K562 (cell line): Measurements from ENCODE around the gene BCL2L12. TPM values are rescaled to one million over a fixed set of nuclear protein-coding genes. Genes with fewer than 3 reads are reported as not detected.

Experiments used
- ATF1 ChIP-seq, 2 experiments: fragments of 450-650 bp in 1 of 2; IDR thresholded peaks; 2 replicates each; pipeline ENCODE4 v1.6.1; 2016; ENCODE audit warnings: missing compliant biosample characterization in 1 of 2, missing genetic modification characterization in 1 of 2
- FOXM1 ChIP-seq, 2 experiments: fragments of 450-650 bp in 1 of 2; sonication (generic) in 1 of 2; formaldehyde crosslinking in 1 of 2; IDR thresholded peaks; 2 replicates each; pipeline versions ENCODE4 v1.6.1 to v1.9.0; 2017 to 2022; ENCODE audit warnings: low read depth in 2 of 2, mild to moderate bottlenecking in 2 of 2, missing genetic modification reagents in 1 of 2, moderate library complexity in 1 of 2
- MEIS2 ChIP-seq: fragments of 450-650 bp; IDR thresholded peaks from 2 replicates; pipeline ENCODE4 v1.6.1; 2014; ENCODE audit warnings: mild to moderate bottlenecking; ENCODE audit not compliant: partially characterized antibody
- NEUROD1 ChIP-seq: fragments of 150-350 bp; IDR thresholded peaks from 2 replicates; pipeline ENCODE4 v1.6.1; 2014; ENCODE audit warnings: borderline replicate concordance, low read length, low read depth; ENCODE audit not compliant: partially characterized antibody
- RFX5 ChIP-seq: IDR thresholded peaks from 2 replicates; pipeline ENCODE4 v1.6.1; 2011; ENCODE audit warnings: low read depth, mild to moderate bottlenecking, improper control_type of control experiment, low read length
- SMC3 ChIP-seq: conservative IDR thresholded peaks from 2 replicates; pipeline ENCODE4 v1.6.1; 2011; ENCODE audit warnings: low read depth, low read length, improper control_type of control experiment; ENCODE audit not compliant: insufficient read depth
- SRSF9 ChIP-seq: fragments of 200-400 bp; formaldehyde crosslinking; IDR thresholded peaks from 2 replicates; pipeline ENCODE4 v1.6.1; 2017; ENCODE audit warnings: low read depth, low read length, borderline replicate concordance
- STAT5B ChIP-seq: fragments of 250-450 bp; sonication (Bioruptor Pico); IDR thresholded peaks from 2 replicates; pipeline ENCODE4 v1.8.0; 2021; ENCODE audit warnings: mild to moderate bottlenecking, inconsistent platforms
- XRCC5 ChIP-seq: fragments of 200-400 bp; formaldehyde crosslinking; IDR thresholded peaks from 2 replicates; pipeline ENCODE4 v1.6.1; 2017; ENCODE audit warnings: low read depth, mild to moderate bottlenecking, low read length
- ZFP30 ChIP-seq: fragments of 250-450 bp; sonication (Bioruptor Pico); IDR thresholded peaks from 2 replicates; pipeline ENCODE4 v1.8.0; 2022; ENCODE audit warnings: moderate library complexity, mild to moderate bottlenecking, inconsistent platforms, borderline replicate concordance
- ZNF143 ChIP-seq: sonication (generic); formaldehyde crosslinking; IDR thresholded peaks from 2 replicates; pipeline ENCODE4 v1.9.0; 2022; ENCODE audit warnings: mild to moderate bottlenecking, missing genetic modification reagents
- ZNF583 ChIP-seq: fragments of 250-450 bp; sonication (Bioruptor Pico); IDR thresholded peaks from 2 replicates; pipeline ENCODE4 v1.4.0; 2020
- polyA plus RNA-seq, 8 experiments: library from polyadenylated mRNA; depleted of rRNA in 4 of 8; stranded (reverse) in 5 of 8; unstranded in 3 of 8; fragments of >200 nt; fragmentation: Nextera tagmentation in 2 of 8; fragmentation: Illumina TruSeq in 1 of 8; extraction: Ambion mirVana in 2 of 8; extraction: Trizol in 1 of 8; gene quantifications; 2 replicates each; pipeline versions ENCODE4 v1.2.1 to v1.2.3, GENCODE V29; 2011 to 2014; ENCODE audit warnings: inconsistent platforms in 1 of 8, missing spikeins in 1 of 8
- total RNA-seq, 7 experiments: library from RNA; depleted of rRNA in 6 of 7; stranded (reverse); fragments of >200 nt in 6 of 7; fragmentation: Illumina TruSeq in 2 of 7; extraction: Trizol in 2 of 7; gene quantifications; 2 replicates each; pipeline versions ENCODE4 v1.2.1 to v1.2.3, GENCODE V29; 2011 to 2021; ENCODE audit warnings: low replicate concordance in 1 of 7
- TF ChIP-seq, protein P1 (sequence below), 2 experiments: fragments of 150-350 bp in 1 of 2; IDR thresholded peaks; 2 replicates each; pipeline ENCODE4 v1.6.1; 2012 to 2016; ENCODE audit warnings: low read depth in 2 of 2, low read length in 2 of 2, mild to moderate bottlenecking in 1 of 2, moderate library complexity in 1 of 2
- TF ChIP-seq, protein P2 (sequence below): IDR thresholded peaks from 3 replicates; pipeline ENCODE4 v1.6.1; 2011; ENCODE audit warnings: borderline replicate concordance, mild to moderate bottlenecking; ENCODE audit not compliant: insufficient read length, insufficient read depth
- TF ChIP-seq, protein P3 (sequence below): fragments of 150-350 bp; IDR thresholded peaks from 2 replicates; pipeline ENCODE4 v1.6.1; 2014; ENCODE audit warnings: low read depth, mild to moderate bottlenecking, low read length, borderline replicate concordance

Gene BCL2L12
- total and polyA plus RNA-seq, 9 of the 15 experiments (the other 6 are each of a cell fraction or from before 2014, with no cell fraction given), result 7.4 to 263 (median 81.2) TPM

DNA sequence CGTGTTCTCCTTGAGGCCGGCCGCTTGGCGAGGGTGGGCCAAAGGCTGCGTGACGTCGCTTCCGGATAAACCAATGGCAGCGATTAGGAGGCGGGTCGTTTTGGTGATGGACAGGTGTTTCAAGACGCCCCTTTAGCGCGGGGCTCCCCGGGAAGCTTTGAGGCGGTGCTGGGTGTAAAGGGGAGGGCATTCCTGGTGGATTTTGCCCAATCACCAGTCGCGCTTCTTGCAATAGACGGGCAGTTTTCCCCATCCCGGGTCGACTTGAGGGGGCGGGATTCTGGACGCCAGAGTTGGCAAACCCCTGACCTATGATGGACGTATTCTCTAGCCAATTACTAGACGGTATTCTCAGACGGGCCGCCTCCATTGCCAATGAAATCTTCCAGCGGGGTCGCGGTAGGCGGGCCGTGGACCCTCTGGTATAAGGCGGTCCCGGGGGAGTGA is 11.1 kb downstream of the BCL2L12 start (continued):
- TF ChIP-seq, protein P1, sequence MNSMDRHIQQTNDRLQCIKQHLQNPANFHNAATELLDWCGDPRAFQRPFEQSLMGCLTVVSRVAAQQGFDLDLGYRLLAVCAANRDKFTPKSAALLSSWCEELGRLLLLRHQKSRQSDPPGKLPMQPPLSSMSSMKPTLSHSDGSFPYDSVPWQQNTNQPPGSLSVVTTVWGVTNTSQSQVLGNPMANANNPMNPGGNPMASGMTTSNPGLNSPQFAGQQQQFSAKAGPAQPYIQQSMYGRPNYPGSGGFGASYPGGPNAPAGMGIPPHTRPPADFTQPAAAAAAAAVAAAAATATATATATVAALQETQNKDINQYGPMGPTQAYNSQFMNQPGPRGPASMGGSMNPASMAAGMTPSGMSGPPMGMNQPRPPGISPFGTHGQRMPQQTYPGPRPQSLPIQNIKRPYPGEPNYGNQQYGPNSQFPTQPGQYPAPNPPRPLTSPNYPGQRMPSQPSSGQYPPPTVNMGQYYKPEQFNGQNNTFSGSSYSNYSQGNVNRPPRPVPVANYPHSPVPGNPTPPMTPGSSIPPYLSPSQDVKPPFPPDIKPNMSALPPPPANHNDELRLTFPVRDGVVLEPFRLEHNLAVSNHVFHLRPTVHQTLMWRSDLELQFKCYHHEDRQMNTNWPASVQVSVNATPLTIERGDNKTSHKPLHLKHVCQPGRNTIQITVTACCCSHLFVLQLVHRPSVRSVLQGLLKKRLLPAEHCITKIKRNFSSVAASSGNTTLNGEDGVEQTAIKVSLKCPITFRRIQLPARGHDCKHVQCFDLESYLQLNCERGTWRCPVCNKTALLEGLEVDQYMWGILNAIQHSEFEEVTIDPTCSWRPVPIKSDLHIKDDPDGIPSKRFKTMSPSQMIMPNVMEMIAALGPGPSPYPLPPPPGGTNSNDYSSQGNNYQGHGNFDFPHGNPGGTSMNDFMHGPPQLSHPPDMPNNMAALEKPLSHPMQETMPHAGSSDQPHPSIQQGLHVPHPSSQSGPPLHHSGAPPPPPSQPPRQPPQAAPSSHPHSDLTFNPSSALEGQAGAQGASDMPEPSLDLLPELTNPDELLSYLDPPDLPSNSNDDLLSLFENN (IDR thresholded peaks at IDR 0.05; ENCODE audit: low read depth in 2 of 2, low read length in 2 of 2), result 0 out of 4 replicates have a peak, but pooled peaks of 1 of the 2 experiments have one; percentile 12
- TF ChIP-seq XRCC5 (0 out of 2 replicates have a peak, but pooled peaks have one; percentile 38), FOXM1 (IDR thresholded peaks at IDR 0.05; ENCODE audit: low read depth) (peak; percentile 32; the same call in 1 of the 2 replicates), FOXM1 (CRISPR knock-in tag; IDR thresholded peaks at IDR 0.05; ENCODE audit: low read depth) (no peak), STAT5B (no peak), RFX5 (peak; percentile 36; the same call in 1 of the 2 replicates), ATF1 (CRISPR knock-in tag; IDR thresholded peaks at IDR 0.05) (no peak; the same call in 1 of the 2 replicates), ATF1 (tag; IDR thresholded peaks at IDR 0.05) (peak; percentile 98), SMC3 (no peak), ZNF583 (CRISPR knock-in tag) (no peak), SRSF9 (no peak), ZNF143 (CRISPR knock-in tag) (0 out of 2 replicates have a peak, but pooled peaks have one; percentile 1), ZFP30 (CRISPR knock-in tag) (no peak), MEIS2 (peak; percentile 77), NEUROD1 (peak; percentile 97)
- TF ChIP-seq, protein P2, sequence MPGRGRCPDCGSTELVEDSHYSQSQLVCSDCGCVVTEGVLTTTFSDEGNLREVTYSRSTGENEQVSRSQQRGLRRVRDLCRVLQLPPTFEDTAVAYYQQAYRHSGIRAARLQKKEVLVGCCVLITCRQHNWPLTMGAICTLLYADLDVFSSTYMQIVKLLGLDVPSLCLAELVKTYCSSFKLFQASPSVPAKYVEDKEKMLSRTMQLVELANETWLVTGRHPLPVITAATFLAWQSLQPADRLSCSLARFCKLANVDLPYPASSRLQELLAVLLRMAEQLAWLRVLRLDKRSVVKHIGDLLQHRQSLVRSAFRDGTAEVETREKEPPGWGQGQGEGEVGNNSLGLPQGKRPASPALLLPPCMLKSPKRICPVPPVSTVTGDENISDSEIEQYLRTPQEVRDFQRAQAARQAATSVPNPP, result no peak
- TF ChIP-seq, protein P3, sequence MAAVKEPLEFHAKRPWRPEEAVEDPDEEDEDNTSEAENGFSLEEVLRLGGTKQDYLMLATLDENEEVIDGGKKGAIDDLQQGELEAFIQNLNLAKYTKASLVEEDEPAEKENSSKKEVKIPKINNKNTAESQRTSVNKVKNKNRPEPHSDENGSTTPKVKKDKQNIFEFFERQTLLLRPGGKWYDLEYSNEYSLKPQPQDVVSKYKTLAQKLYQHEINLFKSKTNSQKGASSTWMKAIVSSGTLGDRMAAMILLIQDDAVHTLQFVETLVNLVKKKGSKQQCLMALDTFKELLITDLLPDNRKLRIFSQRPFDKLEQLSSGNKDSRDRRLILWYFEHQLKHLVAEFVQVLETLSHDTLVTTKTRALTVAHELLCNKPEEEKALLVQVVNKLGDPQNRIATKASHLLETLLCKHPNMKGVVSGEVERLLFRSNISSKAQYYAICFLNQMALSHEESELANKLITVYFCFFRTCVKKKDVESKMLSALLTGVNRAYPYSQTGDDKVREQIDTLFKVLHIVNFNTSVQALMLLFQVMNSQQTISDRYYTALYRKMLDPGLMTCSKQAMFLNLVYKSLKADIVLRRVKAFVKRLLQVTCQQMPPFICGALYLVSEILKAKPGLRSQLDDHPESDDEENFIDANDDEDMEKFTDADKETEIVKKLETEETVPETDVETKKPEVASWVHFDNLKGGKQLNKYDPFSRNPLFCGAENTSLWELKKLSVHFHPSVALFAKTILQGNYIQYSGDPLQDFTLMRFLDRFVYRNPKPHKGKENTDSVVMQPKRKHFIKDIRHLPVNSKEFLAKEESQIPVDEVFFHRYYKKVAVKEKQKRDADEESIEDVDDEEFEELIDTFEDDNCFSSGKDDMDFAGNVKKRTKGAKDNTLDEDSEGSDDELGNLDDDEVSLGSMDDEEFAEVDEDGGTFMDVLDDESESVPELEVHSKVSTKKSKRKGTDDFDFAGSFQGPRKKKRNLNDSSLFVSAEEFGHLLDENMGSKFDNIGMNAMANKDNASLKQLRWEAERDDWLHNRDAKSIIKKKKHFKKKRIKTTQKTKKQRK, result peak; percentile 97
